ENCODE results near the gene SLC16A10.

- TF ChIP-seq POLR2A (IDR thresholded peaks at IDR 0.05; ENCODE audit: low read depth, low read length) (no peak), POLR2AphosphoS5 (IDR thresholded peaks at IDR 0.05; ENCODE audit: low read depth, low read length) (no peak), TAF1 (IDR thresholded peaks at IDR 0.05; ENCODE audit: borderline replicate concordance, low read depth, low read length) (no peak)
Measured at GRCh38 chr6:111118826-111119225, 31.5 kb downstream of the SLC16A10 start.

Data from GM12892 (cell line).